PC-9 (cell line): ENCODE measurements around the gene ROGDI.

Source experiments
- EZH2 ChIP-seq: fragments of 200-600 bp; sonication (generic); IDR thresholded peaks from 2 replicates; pipeline ENCODE4 v1.8.0; 2017; ENCODE audit warnings: antibody characterized with exemption, low read depth
- TF ChIP-seq, protein P1 (sequence below): fragments of 200-600 bp; sonication (generic); conservative IDR thresholded peaks from 2 replicates; pipeline ENCODE4 v1.6.1; 2017; ENCODE audit warnings: mixed run types, antibody characterized with exemption, mild to moderate bottlenecking, moderate library complexity

DNA sequence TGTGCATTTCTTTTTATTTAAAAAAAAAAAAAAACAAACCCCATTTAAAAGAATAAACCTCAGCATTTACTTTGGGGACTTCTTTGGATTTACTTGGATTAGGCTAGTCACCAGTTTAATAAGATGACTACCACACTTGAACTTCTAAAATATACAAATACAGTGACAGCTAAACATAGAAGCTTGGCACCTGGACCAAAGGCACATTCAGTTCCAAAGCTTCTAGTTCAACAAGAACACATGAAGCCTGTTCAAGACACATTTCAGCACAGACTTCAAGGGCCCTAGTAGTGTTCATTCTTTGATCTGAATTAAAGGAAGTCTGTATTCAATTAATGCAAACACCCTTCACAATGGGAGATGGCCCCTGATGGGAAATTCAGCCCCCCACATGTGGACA lies 11.6 kb upstream of the ROGDI start:
- TF ChIP-seq, protein P1, sequence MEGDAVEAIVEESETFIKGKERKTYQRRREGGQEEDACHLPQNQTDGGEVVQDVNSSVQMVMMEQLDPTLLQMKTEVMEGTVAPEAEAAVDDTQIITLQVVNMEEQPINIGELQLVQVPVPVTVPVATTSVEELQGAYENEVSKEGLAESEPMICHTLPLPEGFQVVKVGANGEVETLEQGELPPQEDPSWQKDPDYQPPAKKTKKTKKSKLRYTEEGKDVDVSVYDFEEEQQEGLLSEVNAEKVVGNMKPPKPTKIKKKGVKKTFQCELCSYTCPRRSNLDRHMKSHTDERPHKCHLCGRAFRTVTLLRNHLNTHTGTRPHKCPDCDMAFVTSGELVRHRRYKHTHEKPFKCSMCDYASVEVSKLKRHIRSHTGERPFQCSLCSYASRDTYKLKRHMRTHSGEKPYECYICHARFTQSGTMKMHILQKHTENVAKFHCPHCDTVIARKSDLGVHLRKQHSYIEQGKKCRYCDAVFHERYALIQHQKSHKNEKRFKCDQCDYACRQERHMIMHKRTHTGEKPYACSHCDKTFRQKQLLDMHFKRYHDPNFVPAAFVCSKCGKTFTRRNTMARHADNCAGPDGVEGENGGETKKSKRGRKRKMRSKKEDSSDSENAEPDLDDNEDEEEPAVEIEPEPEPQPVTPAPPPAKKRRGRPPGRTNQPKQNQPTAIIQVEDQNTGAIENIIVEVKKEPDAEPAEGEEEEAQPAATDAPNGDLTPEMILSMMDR: no peak
- TF ChIP-seq EZH2: no peak
